MM.1S (cell line): ENCODE measurements around the gene EML3.

Experiments used
- DNase-seq: peaks from one replicate; pipeline ENCODE4 v3.0.0-alpha.2; 2015
- H2AFZ ChIP-seq: fragments of 300-600 bp; sonication (generic); 2 replicates; pipeline ENCODE4 v1.6.0; 2016; ENCODE audit warnings: antibody characterized with exemption, low read length
- H3F3A ChIP-seq: fragments of 300-600 bp; sonication (generic); 2 replicates; pipeline ENCODE4 v1.6.1; 2016; ENCODE audit warnings: mild to moderate bottlenecking, antibody characterized with exemption, low read length, moderate library complexity, mixed read lengths; ENCODE audit not compliant: insufficient read depth
- H3K27ac ChIP-seq: fragments of 300-600 bp; sonication (generic); 2 replicates; pipeline ENCODE4 v1.5.1; 2016; ENCODE audit warnings: mild to moderate bottlenecking, low read length
- H3K27me3 ChIP-seq: fragments of 300-600 bp; sonication (generic); replicated peaks from 2 replicates; pipeline ENCODE4 v1.6.0; 2016; ENCODE audit warnings: low read length; ENCODE audit not compliant: insufficient read depth
- H3K36me3 ChIP-seq: fragments of 300-600 bp; sonication (generic); replicated peaks from 2 replicates; pipeline ENCODE4 v1.6.1; 2016; ENCODE audit warnings: mild to moderate bottlenecking, low read length, mixed read lengths; ENCODE audit not compliant: insufficient read depth
- H3K4me1 ChIP-seq: fragments of 300-600 bp; sonication (generic); 2 replicates; pipeline ENCODE4 v1.6.1; 2016; ENCODE audit warnings: low read length, mixed read lengths
- H3K4me2 ChIP-seq: fragments of 300-600 bp; sonication (generic); 2 replicates; pipeline ENCODE4 v1.6.0; 2016; ENCODE audit warnings: low read depth, low read length
- H3K4me3 ChIP-seq: fragments of 300-600 bp; sonication (generic); 2 replicates; pipeline ENCODE4 v1.5.1; 2016; ENCODE audit warnings: low read length, mixed read lengths
- H3K79me2 ChIP-seq: fragments of 300-600 bp; sonication (generic); 2 replicates; pipeline ENCODE4 v1.6.1; 2016; ENCODE audit warnings: mixed run types, low read length, mixed read lengths
- H3K9ac ChIP-seq: fragments of 300-600 bp; sonication (generic); 2 replicates; pipeline ENCODE4 v1.6.1; 2016; ENCODE audit warnings: low read length, mixed read lengths
- H3K9me2 ChIP-seq: fragments of 300-600 bp; sonication (generic); replicated peaks from 2 replicates; pipeline ENCODE4 v1.6.1; 2016; ENCODE audit warnings: mild to moderate bottlenecking, low read length, mixed read lengths; ENCODE audit not compliant: insufficient read depth
- H3K9me3 ChIP-seq: fragments of 300-600 bp; sonication (generic); replicated peaks from 2 replicates; pipeline ENCODE4 v1.6.1; 2016; ENCODE audit warnings: mild to moderate bottlenecking, low read length, mixed read lengths; ENCODE audit not compliant: insufficient read depth
- H4K20me1 ChIP-seq: fragments of 300-600 bp; sonication (generic); 2 replicates; pipeline ENCODE4 v1.6.1; 2016; ENCODE audit warnings: mild to moderate bottlenecking, low read length, moderate library complexity, mixed read lengths; ENCODE audit not compliant: insufficient read depth
- CTCF ChIP-seq: fragments of 300-600 bp; sonication (generic); IDR thresholded peaks from 2 replicates; pipeline ENCODE4 v1.5.1; 2016; ENCODE audit warnings: antibody characterized with exemption, low read length, mixed read lengths
- EZH2 ChIP-seq: fragments of 300-600 bp; sonication (generic); optimal IDR thresholded peaks from 2 replicates; pipeline ENCODE3; 2017; ENCODE audit warnings: low read depth, mild to moderate bottlenecking, antibody characterized with exemption, low read length, mixed read lengths
- EZH2phosphoT487 ChIP-seq: fragments of 300-600 bp; sonication (generic); IDR thresholded peaks from 2 replicates; pipeline ENCODE4 v1.6.1; 2018; ENCODE audit warnings: antibody characterized with exemption, low read length

The EML3 gene

GRCh38 chr11:62645946-62646824, 33.6 kb upstream of the EML3 start, which contains the start of gene GANAB:
TSS of gene GANAB (minus strand) at chr11:62646613. CDS start at chr11:62646599, 14 bp downstream.
- Histone ChIP-seq H3K27ac (peak within 1 kb of the TSS; percentile 61; the same call in 1 of the 2 replicates), H3K79me2 (peaks cover 66% of the 10 kb centered on the region), H2AFZ (peak within 1 kb of the TSS; percentile 40), H3K4me2 (peak within 1 kb of the TSS; percentile 89), H3F3A (peaks cover 5% of the 10 kb centered on the region; the same call in 1 of the 2 replicates), H4K20me1 (no peaks in the 10 kb centered on the region), H3K9me2 (no peaks in the 10 kb centered on the region), H3K9ac (peak within 1 kb of the TSS; percentile 95), H3K36me3 (0 out of 2 replicates have a peak, but pooled peaks cover 8% of the 10 kb centered on the region), H3K4me1 (peaks cover 9% of the 10 kb centered on the region), H3K9me3 (no peaks in the 10 kb centered on the region), H3K27me3 (no peaks in the 10 kb centered on the region), H3K4me3 (peak within 1 kb of the TSS; percentile 89)
- TF ChIP-seq EZH2 (no peak), CTCF (no peak), EZH2phosphoT487 (no peak)
- peak; percentile 99 for DNase-seq

DNA sequence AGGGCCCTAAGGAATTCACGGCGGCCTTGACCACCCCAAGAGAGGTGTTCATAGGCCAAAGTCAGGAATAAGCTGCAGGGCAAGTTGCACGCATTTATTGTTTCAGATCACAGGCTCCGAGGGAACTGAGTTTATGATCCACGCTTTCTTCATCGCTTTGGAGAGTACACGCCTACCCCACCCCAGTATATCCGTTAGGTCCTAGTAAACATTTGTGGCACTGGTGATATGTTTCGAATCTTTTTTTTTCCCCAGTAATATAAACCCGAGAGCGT, 33.0 kb upstream of the EML3 start:
- Histone ChIP-seq H3K27ac (peak overlapping the region; percentile 61; the same call in 1 of the 2 replicates), H2AFZ (no peak overlapping the region), H3F3A (peaks cover 5% of the 10 kb centered on the region; the same call in 1 of the 2 replicates), H3K27me3 (no peaks in the 10 kb centered on the region), H3K4me3 (peak overlapping the region; percentile 89), H3K9ac (peak overlapping the region; percentile 95), H3K79me2 (peaks cover 66% of the 10 kb centered on the region), H3K4me2 (peak overlapping the region; percentile 89), H3K9me3 (no peaks in the 10 kb centered on the region), H3K4me1 (peaks cover 9% of the 10 kb centered on the region), H4K20me1 (no peaks in the 10 kb centered on the region), H3K9me2 (no peaks in the 10 kb centered on the region), H3K36me3 (0 out of 2 replicates have a peak, but pooled peaks cover 8% of the 10 kb centered on the region)
- no peak for TF ChIP-seq EZH2
- no peak for TF ChIP-seq CTCF
- no peak for TF ChIP-seq EZH2phosphoT487
- DNase-seq, result no peak

DNA sequence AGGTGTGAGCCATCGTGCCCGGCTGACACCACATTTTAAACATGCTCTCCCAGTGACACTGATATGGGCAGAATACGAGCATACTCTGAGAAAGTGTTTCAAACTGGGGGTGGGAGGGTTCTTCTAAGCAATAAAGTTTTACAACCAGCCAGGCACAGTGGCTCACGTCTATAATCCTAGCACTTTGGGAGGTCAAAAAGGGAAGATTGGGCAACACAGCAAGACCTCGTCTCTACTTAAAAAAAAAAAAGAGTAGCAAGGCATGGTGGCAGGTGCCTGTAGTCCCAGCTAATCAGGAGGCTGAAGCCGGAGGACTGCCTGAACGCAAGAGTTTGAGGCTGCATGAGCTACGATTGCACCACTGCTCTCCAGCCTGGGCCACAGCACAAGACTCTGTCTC, 31.6 kb upstream of the EML3 start:
- no peak overlapping the region for H3K4me2 ChIP-seq
- no peaks in the 10 kb centered on the region for H3K9me3 ChIP-seq
- H2AFZ ChIP-seq, result no peak overlapping the region
- H3K4me1 ChIP-seq, result peaks cover 9% of the 10 kb centered on the region
- peaks cover 5% of the 10 kb centered on the region; the same call in 1 of the 2 replicates for H3F3A ChIP-seq
- 0 out of 2 replicates have a peak, but pooled peaks cover 8% of the 10 kb centered on the region for H3K36me3 ChIP-seq
- H3K27me3 ChIP-seq, result no peaks in the 10 kb centered on the region
- H3K4me3 ChIP-seq, result no peak overlapping the region
- H3K9ac ChIP-seq, result no peak overlapping the region
- DNase-seq, result no peak
- TF ChIP-seq EZH2phosphoT487, result no peak
- no peak for TF ChIP-seq CTCF
- no peak for TF ChIP-seq EZH2
- H4K20me1 ChIP-seq, result no peaks in the 10 kb centered on the region
- H3K27ac ChIP-seq, result no peak overlapping the region
- no peaks in the 10 kb centered on the region for H3K9me2 ChIP-seq
- peaks cover 68% of the 10 kb centered on the region for H3K79me2 ChIP-seq
